WI38 (cell line): ENCODE results near the gene CPPED1.

ENCODE experiments used
- H3K4me3 ChIP-seq: 2 replicates; pipeline ENCODE4 v1.5.1; 2011; ENCODE audit warnings: low read depth, mild to moderate bottlenecking, control low read depth, low read length
- TF ChIP-seq, protein P1 (sequence below): IDR thresholded peaks from 2 replicates; pipeline ENCODE4 v1.5.1; 2012; ENCODE audit warnings: low read depth, mild to moderate bottlenecking, control low read depth, low read length

CPPED1 gene

DNA sequence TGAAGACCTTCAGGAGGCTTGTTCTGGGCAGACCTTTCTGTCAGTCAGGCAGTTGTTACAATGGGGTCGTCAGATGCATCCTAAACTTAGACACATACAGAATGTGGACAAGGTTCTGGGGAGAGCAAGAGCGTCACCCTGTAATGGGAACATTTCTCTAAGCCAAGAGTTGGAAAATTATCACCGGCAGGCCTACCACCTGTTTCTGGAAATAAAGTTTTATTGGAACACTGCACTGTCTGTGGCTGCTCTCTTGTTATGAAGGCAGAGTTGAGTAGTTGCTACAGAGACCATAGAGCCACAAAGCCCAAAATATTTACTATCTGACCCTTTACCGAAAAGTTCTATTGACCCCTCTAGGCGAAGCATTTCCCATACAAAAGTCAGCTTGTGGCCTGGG, 106.2 kb downstream of the CPPED1 start:
- H3K4me3 ChIP-seq = no peak overlapping the region
- TF ChIP-seq, protein P1, sequence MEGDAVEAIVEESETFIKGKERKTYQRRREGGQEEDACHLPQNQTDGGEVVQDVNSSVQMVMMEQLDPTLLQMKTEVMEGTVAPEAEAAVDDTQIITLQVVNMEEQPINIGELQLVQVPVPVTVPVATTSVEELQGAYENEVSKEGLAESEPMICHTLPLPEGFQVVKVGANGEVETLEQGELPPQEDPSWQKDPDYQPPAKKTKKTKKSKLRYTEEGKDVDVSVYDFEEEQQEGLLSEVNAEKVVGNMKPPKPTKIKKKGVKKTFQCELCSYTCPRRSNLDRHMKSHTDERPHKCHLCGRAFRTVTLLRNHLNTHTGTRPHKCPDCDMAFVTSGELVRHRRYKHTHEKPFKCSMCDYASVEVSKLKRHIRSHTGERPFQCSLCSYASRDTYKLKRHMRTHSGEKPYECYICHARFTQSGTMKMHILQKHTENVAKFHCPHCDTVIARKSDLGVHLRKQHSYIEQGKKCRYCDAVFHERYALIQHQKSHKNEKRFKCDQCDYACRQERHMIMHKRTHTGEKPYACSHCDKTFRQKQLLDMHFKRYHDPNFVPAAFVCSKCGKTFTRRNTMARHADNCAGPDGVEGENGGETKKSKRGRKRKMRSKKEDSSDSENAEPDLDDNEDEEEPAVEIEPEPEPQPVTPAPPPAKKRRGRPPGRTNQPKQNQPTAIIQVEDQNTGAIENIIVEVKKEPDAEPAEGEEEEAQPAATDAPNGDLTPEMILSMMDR = no peak

DNA sequence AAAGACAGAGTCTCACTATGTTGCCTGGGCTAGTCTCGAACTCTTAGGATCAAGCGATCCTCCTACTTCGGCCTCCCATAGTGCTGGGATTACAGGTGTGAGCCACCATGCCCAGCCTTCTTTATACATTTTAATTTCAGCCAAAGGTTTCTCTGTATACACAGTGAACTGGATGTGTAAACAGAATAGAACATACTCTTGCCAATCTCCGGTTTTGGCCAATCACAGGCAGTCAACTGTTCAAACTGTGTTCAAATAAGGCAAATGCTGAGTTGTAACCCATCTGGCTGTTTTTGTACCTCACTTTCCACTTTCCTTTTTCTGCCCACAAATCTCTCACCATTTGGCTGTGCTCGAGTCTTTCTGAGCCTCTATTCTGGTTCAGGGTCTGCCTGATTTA, 108.2 kb downstream of the CPPED1 start:
- TF ChIP-seq, protein P1 = no peak
- no peak overlapping the region for H3K4me3 ChIP-seq

DNA sequence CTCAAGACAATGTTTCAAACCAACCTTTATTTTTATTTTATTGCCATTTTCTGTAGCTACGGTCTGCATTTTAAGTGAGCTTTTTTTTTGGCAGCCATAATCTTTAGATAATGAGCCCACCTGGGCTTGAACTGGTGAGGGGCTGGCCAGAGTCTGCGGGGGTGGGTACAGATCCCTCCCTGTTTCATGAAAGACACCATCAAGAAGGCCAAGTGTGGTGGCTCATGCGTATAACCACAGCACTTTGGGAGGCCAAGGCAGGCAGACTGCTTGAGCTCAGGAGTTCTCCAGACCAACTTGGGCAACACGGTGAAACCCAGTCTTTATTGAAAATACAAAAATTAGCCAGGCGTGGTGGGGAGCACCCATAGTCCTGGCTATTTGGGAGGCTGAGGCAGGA, 113.7 kb downstream of the CPPED1 start:
- TF ChIP-seq, protein P1 = no peak
- no peak overlapping the region for H3K4me3 ChIP-seq

DNA sequence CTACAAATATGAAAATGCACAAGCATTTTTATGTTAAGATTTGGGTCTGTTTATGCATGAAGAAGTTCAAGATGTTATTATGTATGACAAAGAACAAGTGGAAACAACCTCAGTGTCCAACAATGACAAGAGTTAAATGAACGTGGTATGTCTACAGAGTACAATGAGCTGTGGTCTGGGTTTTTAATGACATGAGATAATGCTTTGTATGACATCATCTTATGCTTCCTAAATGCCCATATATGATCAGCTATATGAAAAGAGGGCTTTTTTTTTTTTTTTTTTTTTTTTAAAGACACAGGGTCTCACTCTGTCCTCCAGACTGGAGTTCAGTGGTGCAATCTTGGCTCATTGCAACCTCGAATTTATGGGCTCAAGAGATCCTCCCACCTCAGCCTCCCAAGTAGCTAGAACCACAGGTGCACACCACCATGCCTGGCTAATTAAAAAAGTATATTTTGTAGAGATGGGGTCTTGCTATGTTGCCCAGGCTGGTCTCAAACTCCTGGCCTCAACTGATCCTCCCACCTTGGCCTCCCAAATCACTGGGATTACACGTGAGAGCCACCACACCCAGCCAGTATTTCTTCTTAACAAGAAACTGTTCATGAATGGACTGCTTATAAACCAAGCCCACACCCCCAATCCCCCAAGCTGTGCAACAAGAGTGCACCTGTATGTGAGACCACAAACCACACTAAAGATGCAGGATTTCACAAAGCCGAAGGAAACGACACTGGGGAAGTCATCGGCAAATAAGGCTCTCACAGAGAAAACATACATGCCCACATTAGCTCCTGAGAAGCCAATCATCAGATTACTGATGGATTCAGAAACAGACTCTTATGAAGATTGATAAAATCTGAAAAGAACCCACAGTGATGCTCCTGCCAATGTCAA, 114.5 kb downstream of the CPPED1 start:
- TF ChIP-seq, protein P1 = no peak
- no peak overlapping the region for H3K4me3 ChIP-seq

DNA sequence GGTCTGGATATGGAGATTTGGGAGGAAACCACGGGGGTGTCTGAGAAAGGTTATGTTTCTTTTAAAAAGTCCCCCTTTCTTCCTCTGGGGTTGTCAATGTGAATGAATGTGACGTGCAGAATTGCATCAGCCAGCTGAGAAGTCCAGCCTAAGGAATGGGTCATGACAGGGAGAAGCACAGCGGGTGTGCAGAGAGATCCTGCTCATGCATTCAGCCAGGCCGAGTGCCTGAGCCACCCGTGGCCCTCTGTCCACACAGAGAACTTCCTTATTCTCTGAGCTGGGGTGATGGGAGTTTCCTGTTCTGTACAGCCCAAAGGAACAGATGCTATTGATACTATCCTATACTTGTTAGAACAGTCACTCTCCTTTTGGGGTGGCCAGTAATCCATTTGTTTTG, 117.9 kb downstream of the CPPED1 start:
- TF ChIP-seq, protein P1 = no peak
- H3K4me3 ChIP-seq = no peak overlapping the region

DNA sequence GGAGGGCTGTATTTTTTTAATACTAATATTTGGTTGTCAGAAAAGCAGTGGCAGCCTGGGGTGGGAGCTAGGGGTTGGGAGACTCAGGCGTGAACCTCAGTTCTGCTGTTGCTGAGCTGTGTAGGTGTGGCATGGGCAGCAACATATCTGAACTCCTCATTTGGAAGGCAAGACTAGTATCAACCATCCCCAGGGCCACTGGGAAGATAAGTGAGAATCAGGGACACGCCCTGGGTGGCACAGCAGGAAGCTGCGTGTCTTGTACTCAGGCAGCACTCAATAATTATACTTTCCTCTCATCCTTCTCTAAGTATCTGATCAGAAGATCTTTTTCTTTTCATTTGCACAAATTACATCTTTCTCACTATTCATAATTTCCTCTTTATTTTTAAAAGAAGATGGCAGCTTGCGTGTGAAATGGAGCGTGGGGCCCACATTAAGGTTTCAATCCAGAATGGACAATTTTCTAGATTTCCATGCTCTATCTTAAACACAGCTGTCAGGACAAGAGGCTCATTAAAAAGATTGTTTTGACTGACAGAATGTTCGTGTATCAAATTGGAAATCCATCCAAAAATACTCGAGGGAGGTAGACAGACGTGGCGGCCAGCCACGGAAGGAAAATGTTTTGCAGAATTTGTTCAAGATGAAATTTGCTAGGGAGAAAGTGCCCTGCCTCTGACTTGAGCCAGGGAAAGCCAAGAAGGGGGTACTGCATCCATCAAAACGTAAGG, 121.1 kb downstream of the CPPED1 start:
- no peak overlapping the region for H3K4me3 ChIP-seq
- TF ChIP-seq, protein P1 = no peak

DNA sequence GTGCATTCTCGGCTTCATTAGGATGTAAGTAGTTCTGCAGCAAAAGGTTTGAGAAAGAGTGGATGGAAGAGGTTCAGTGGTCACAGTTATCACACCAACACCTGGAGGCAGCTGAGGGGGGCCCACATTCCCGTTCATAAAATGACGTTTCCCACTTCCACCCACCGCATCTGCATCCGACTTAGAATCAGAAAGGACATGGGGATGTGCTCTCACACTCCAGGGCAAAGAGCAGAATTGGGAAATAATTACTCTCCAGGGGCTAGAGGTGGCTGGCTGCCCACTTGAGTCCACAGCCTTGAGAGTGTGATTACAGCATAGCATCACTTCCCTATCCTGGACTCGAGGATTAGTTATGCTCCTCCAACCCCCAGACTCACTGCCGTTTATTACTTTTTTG, 122.0 kb downstream of the CPPED1 start:
- TF ChIP-seq, protein P1 = no peak
- no peak overlapping the region for H3K4me3 ChIP-seq
